Mucosa of rectum (tissue), 2 donors: ENCODE data around the gene ATP5F1E.

ENCODE experiments used
- H3K27ac ChIP-seq, 2 donors: one replicate each; pipeline ENCODE4 v1.7.0; 2013; ENCODE audit warnings: inconsistent platforms in 2 of 2, low read depth in 2 of 2, low read length in 2 of 2
- H3K27me3 ChIP-seq, 2 donors: one replicate each; pipeline ENCODE4 v1.7.0; 2013; ENCODE audit warnings: low read length in 2 of 2; ENCODE audit not compliant: control insufficient read depth in 2 of 2, insufficient read depth in 2 of 2
- H3K36me3 ChIP-seq, 2 donors: one replicate each; pipeline ENCODE4 v1.7.0; 2013; ENCODE audit warnings: low read length in 2 of 2; ENCODE audit not compliant: control insufficient read depth in 2 of 2, insufficient read depth in 2 of 2
- H3K4me1 ChIP-seq, 2 donors: one replicate each; pipeline ENCODE4 v1.7.0; 2013; ENCODE audit warnings: low read length in 2 of 2, mild to moderate bottlenecking in 1 of 2; ENCODE audit not compliant: control insufficient read depth in 2 of 2, insufficient read depth in 2 of 2
- H3K4me3 ChIP-seq, 2 donors: one replicate each; pipeline ENCODE4 v1.7.0; 2013; ENCODE audit warnings: low read length in 2 of 2
- H3K9ac ChIP-seq, 2 donors: one replicate each; pipeline ENCODE4 v1.7.0; 2013; ENCODE audit warnings: low read length in 2 of 2, low read depth in 1 of 2, mild to moderate bottlenecking in 1 of 2
- H3K9me3 ChIP-seq, 2 donors: one replicate each; pipeline ENCODE4 v1.7.0; 2013; ENCODE audit warnings: low read length in 2 of 2; ENCODE audit not compliant: control insufficient read depth in 2 of 2
- donor health status: healthy.
- donor health status: Normal muscosa, but diverticular disease.

ATP5F1E gene

GRCh38 chr20:59032023-59032712 lies at the start of gene ATP5F1E:
Gene ATP5F1E, minus strand, starts transcription at chr20:59032335. Its CDS starts 84 bp downstream, at chr20:59032251.
- Histone ChIP-seq H3K4me1 (peaks cover 28 to 29% of the 10 kb centered on the region in 2 donors), H3K9me3 (no peaks in the 10 kb centered on the region), H3K9ac (peak within 1 kb of the TSS; percentile 83 to 92), H3K27ac (peak within 1 kb of the TSS; percentile 93 to 95), H3K36me3 (peaks cover 56 to 59% of the 10 kb centered on the region in 2 donors), H3K4me3 (peak within 1 kb of the TSS; percentile 87 to 89), H3K27me3 (no peaks in the 10 kb centered on the region)

- Histone ChIP-seq H3K4me1 (no peaks in the 10 kb centered on the region), H3K27ac (no peak overlapping the region), H3K9me3 (no peaks in the 10 kb centered on the region), H3K27me3 (peaks cover 0 to 6% of the 10 kb centered on the region in 2 donors), H3K4me3 (no peak overlapping the region), H3K36me3 (no peaks in the 10 kb centered on the region), H3K9ac (no peak overlapping the region)
Measured at GRCh38 chr20:59081036-59081435, 48.9 kb upstream of the ATP5F1E start.

- Histone ChIP-seq H3K4me1 (no peaks in the 10 kb centered on the region), H3K4me3 (no peak overlapping the region), H3K9me3 (no peaks in the 10 kb centered on the region), H3K36me3 (no peaks in the 10 kb centered on the region), H3K27ac (no peak overlapping the region), H3K27me3 (peaks cover 5 to 6% of the 10 kb centered on the region in 2 donors), H3K9ac (no peak overlapping the region)
Measured at GRCh38 chr20:59078231-59078630, 46.1 kb upstream of the ATP5F1E start.

- H3K9me3 ChIP-seq: no peaks in the 10 kb centered on the region
- H3K36me3 ChIP-seq: no peaks in the 10 kb centered on the region
- H3K4me3 ChIP-seq: no peak overlapping the region
- no peaks in the 10 kb centered on the region for H3K4me1 ChIP-seq
- H3K27me3 ChIP-seq: peaks cover 5 to 6% of the 10 kb centered on the region in 2 donors
- no peak overlapping the region for H3K9ac ChIP-seq
- no peak overlapping the region for H3K27ac ChIP-seq
Measured at GRCh38 chr20:59077705-59078104, 45.6 kb upstream of the ATP5F1E start.

GRCh38 chr20:59075934-59076508 lies 43.9 kb upstream of the ATP5F1E start:
- H3K27ac ChIP-seq: no peak overlapping the region
- no peak overlapping the region for H3K9ac ChIP-seq
- no peaks in the 10 kb centered on the region for H3K36me3 ChIP-seq
- no peaks in the 10 kb centered on the region for H3K9me3 ChIP-seq
- H3K27me3 ChIP-seq: peaks cover 5 to 6% of the 10 kb centered on the region in 2 donors
- no peak overlapping the region for H3K4me3 ChIP-seq
- H3K4me1 ChIP-seq: no peaks in the 10 kb centered on the region

- peaks cover 5 to 6% of the 10 kb centered on the region in 2 donors for H3K27me3 ChIP-seq
- H3K9ac ChIP-seq: no peak overlapping the region
Measured at GRCh38 chr20:59074456-59074855, 42.3 kb upstream of the ATP5F1E start.

GRCh38 chr20:59073582-59073981 lies 41.4 kb upstream of the ATP5F1E start:
- Histone ChIP-seq H3K27ac (no peak overlapping the region), H3K4me1 (no peaks in the 10 kb centered on the region), H3K9me3 (no peaks in the 10 kb centered on the region), H3K4me3 (no peak overlapping the region), H3K36me3 (no peaks in the 10 kb centered on the region), H3K9ac (no peak overlapping the region), H3K27me3 (peaks cover 5 to 6% of the 10 kb centered on the region in 2 donors)

More at GRCh38 chr20:59074456-59074855, 42.3 kb upstream of the ATP5F1E start:
- Histone ChIP-seq H3K9me3 (no peaks in the 10 kb centered on the region), H3K4me1 (no peaks in the 10 kb centered on the region), H3K4me3 (no peak overlapping the region), H3K27ac (no peak overlapping the region), H3K36me3 (no peaks in the 10 kb centered on the region)

- no peaks in the 10 kb centered on the region for H3K4me1 ChIP-seq
- H3K9me3 ChIP-seq: no peaks in the 10 kb centered on the region
- no peaks in the 10 kb centered on the region for H3K36me3 ChIP-seq
- no peak overlapping the region for H3K27ac ChIP-seq
- H3K9ac ChIP-seq: no peak overlapping the region
- peaks cover 3 to 5% of the 10 kb centered on the region in 2 donors for H3K27me3 ChIP-seq
- H3K4me3 ChIP-seq: no peak overlapping the region
Measured at GRCh38 chr20:59071216-59071615, 39.1 kb upstream of the ATP5F1E start.

- Histone ChIP-seq H3K36me3 (no peaks in the 10 kb centered on the region), H3K4me1 (no peaks in the 10 kb centered on the region), H3K9ac (no peak overlapping the region), H3K27me3 (peaks cover 0 to 3% of the 10 kb centered on the region in 2 donors), H3K27ac (no peak overlapping the region), H3K9me3 (no peaks in the 10 kb centered on the region), H3K4me3 (no peak overlapping the region)
Measured at GRCh38 chr20:59069026-59069425, 36.9 kb upstream of the ATP5F1E start.

- Histone ChIP-seq H3K4me3 (no peak overlapping the region), H3K4me1 (no peaks in the 10 kb centered on the region), H3K27me3 (peaks cover 0 to 3% of the 10 kb centered on the region in 2 donors), H3K36me3 (no peaks in the 10 kb centered on the region), H3K9ac (no peak overlapping the region), H3K27ac (no peak overlapping the region), H3K9me3 (no peaks in the 10 kb centered on the region)
Measured at GRCh38 chr20:59068534-59068933, 36.4 kb upstream of the ATP5F1E start.
